ENCODE measurements around the gene EXD3.

Gene EXD3

GRCh38 chr9:137307255-137308056, 115.5 kb downstream of the EXD3 start:
- no peak overlapping the region for H3K4me3 ChIP-seq (ENCODE audit: low read length)
- DNase-seq (ENCODE audit: low read depth): no peak
- TF ChIP-seq CTCF (conservative IDR thresholded peaks at IDR 0.05; ENCODE audit: low read length): no peak

- TF ChIP-seq CTCF (conservative IDR thresholded peaks at IDR 0.05; ENCODE audit: low read length): no peak
- no peak overlapping the region for H3K4me3 ChIP-seq (ENCODE audit: low read length)
- no peak for DNase-seq (ENCODE audit: low read depth)
These were observed 116.1 kb downstream of the EXD3 start for GRCh38 chr9:137306850-137307254.

GRCh38 chr9:137306066-137306849, 116.7 kb downstream of the EXD3 start:
- DNase-seq (ENCODE audit: low read depth): no peak
- no peak for TF ChIP-seq CTCF (conservative IDR thresholded peaks at IDR 0.05; ENCODE audit: low read length)
- H3K4me3 ChIP-seq (ENCODE audit: low read length): no peak overlapping the region

DNA sequence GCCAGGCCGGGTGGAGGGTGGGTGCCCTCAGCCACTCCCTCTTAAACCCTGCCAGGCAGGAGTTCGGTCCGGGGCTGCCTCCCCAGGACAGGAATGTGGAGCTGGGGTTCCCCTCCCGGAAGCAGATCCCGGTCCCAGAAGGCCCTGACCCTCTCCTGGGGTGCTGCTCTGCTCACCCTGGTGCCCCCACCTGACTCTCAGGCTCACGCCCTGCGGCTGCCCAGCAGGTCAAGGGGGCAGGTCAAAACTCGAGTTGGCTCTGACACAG, 117.2 kb downstream of the EXD3 start:
- no peak for DNase-seq (ENCODE audit: low read depth)
- H3K4me3 ChIP-seq (ENCODE audit: low read length): no peak overlapping the region
- TF ChIP-seq CTCF (conservative IDR thresholded peaks at IDR 0.05; ENCODE audit: low read length): no peak

DNA sequence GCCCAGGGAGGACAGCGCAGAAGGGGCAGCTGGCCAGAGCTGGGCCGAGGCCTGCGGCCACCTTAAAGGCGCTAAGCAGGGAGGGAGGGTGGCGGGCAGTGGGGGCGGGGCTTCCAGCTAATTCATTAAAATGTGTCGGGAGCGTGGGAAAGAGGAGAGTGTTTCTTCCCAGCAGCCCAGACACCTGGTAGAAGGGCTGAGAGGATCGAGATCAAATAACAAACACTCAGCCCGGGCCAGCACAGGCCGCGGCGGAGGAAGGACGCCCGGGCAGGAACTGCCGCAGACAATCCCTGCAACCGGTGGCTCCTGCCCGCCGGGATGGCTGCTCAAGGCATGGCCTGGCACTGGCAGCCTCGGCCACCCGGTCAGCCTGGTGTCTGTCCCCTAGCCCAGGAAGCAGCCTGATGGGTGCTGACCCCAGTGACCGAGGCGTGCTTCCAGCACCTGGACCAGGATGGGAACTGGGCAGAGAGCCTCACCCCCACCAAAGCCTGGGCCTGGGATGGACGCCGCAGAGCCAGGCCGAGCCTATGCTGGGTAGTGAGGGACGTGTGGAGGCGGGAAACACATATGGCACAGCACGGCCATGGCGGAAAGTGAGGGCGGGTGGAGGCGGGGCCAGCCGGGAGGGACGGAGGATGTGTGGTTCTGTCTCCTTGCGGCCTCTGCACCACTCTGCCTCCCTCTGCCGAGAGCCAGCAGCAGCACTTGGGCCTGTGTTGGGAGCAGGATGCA, 117.7 kb downstream of the EXD3 start:
- no peak for TF ChIP-seq CTCF (conservative IDR thresholded peaks at IDR 0.05; ENCODE audit: low read length)
- no peak for DNase-seq (ENCODE audit: low read depth)
- H3K4me3 ChIP-seq (ENCODE audit: low read length): no peak overlapping the region

GRCh38 chr9:137304383-137305059, 118.4 kb downstream of the EXD3 start:
- H3K4me3 ChIP-seq (ENCODE audit: low read length): no peak overlapping the region
- no peak for DNase-seq (ENCODE audit: low read depth)
- no peak for TF ChIP-seq CTCF (conservative IDR thresholded peaks at IDR 0.05; ENCODE audit: low read length)

Measured in AG10803 (cell line).